ENCODE data around the gene ARRDC2.

- TF ChIP-seq CTCF (IDR thresholded peaks at IDR 0.05), result no peak
- TF ChIP-seq EZH2 (IDR thresholded peaks at IDR 0.05; ENCODE audit: borderline replicate concordance, insufficient read depth, low read depth, low read length, poor library complexity, severe bottlenecking), result no peak
Measured at GRCh38 chr19:17965370-17966128, 42.4 kb upstream of the ARRDC2 start.

Data from B cell (primary cell).